GM23248 (cell line): ENCODE measurements around the gene COX19. TPM values are rescaled to one million over a fixed set of nuclear protein-coding genes. Genes with fewer than 3 reads are reported as not detected.

ENCODE experiments used
- DNase-seq: peaks from one replicate; pipeline ENCODE4 v3.0.0-alpha.2; 2015
- H2AFZ ChIP-seq: fragments of 200-600 bp; sonication (generic); 2 replicates; pipeline ENCODE4 v1.6.1; 2016; ENCODE audit warnings: antibody characterized with exemption
- H3F3A ChIP-seq: fragments of 200-600 bp; sonication (generic); 2 replicates; pipeline ENCODE4 v1.6.1; 2016; ENCODE audit warnings: mild to moderate bottlenecking, antibody characterized with exemption, mixed run types; ENCODE audit not compliant: insufficient read depth
- H3K27ac ChIP-seq: fragments of 200-600 bp; sonication (generic); 2 replicates; pipeline ENCODE4 v1.5.1; 2016; ENCODE audit warnings: mild to moderate bottlenecking
- H3K27me3 ChIP-seq: fragments of 200-600 bp; sonication (generic); replicated peaks from 2 replicates; pipeline ENCODE4 v1.6.1; 2016; ENCODE audit warnings: mild to moderate bottlenecking; ENCODE audit not compliant: insufficient read depth
- H3K36me3 ChIP-seq: fragments of 200-600 bp; sonication (generic); 2 replicates; pipeline ENCODE4 v1.6.1; 2016; ENCODE audit warnings: low read depth, mild to moderate bottlenecking
- H3K4me1 ChIP-seq: fragments of 200-600 bp; sonication (generic); 2 replicates; pipeline ENCODE4 v1.6.1; 2016; ENCODE audit warnings: mild to moderate bottlenecking; ENCODE audit not compliant: insufficient read depth
- H3K4me2 ChIP-seq: fragments of 200-600 bp; sonication (generic); one replicate; pipeline ENCODE4 v1.6.1; 2016; ENCODE audit warnings: mild to moderate bottlenecking; ENCODE audit not compliant: unreplicated experiment
- H3K4me3 ChIP-seq: fragments of 200-600 bp; sonication (generic); 2 replicates; pipeline ENCODE4 v1.5.1; 2016; ENCODE audit warnings: mild to moderate bottlenecking
- H3K79me2 ChIP-seq: fragments of 200-600 bp; sonication (generic); 2 replicates; pipeline ENCODE4 v1.6.1; 2016; ENCODE audit warnings: mild to moderate bottlenecking; ENCODE audit not compliant: insufficient read depth
- H3K9ac ChIP-seq: fragments of 200-600 bp; sonication (generic); 2 replicates; pipeline ENCODE4 v1.6.1; 2016; ENCODE audit warnings: mild to moderate bottlenecking
- H3K9me2 ChIP-seq: fragments of 200-600 bp; sonication (generic); 2 replicates; pipeline ENCODE4 v1.6.1; 2016; ENCODE audit warnings: mixed run types, mild to moderate bottlenecking, moderate library complexity; ENCODE audit not compliant: insufficient read depth
- H3K9me3 ChIP-seq: fragments of 200-600 bp; sonication (generic); one replicate; pipeline ENCODE4 v1.6.1; 2017; ENCODE audit warnings: low read depth
- H4K20me1 ChIP-seq: fragments of 200-600 bp; sonication (generic); 2 replicates; pipeline ENCODE4 v1.6.0; 2016; ENCODE audit not compliant: insufficient read depth
- EZH2 ChIP-seq: fragments of 200-600 bp; sonication (generic); IDR thresholded peaks from 2 replicates; pipeline ENCODE4 v1.6.1; 2018; ENCODE audit warnings: antibody characterized with exemption, mild to moderate bottlenecking; ENCODE audit not compliant: insufficient read depth, poor library complexity, severe bottlenecking
- EZH2phosphoT487 ChIP-seq: fragments of 200-600 bp; sonication (generic); IDR thresholded peaks from 2 replicates; pipeline ENCODE4 v1.6.1; 2018; ENCODE audit warnings: antibody characterized with exemption, moderate library complexity, mild to moderate bottlenecking, low read depth; ENCODE audit not compliant: insufficient read depth
- WGBS, 2 experiments: methylation state at CpG; one replicate each; pipeline ENCODE4 v1.1.6; 2015 to 2017; ENCODE audit warnings: low lambda C conversion rate in 2 of 2, low coverage in 1 of 2; ENCODE audit errors: missing lambda C conversion rate in 2 of 2; 5-methylcytosine and 5-hydroxymethylcytosine counted together
- in situ Hi-C: fragments of 300-500 bp; cut with MboI; formaldehyde crosslinking; loops from 2 replicates; pipeline ENCODE4 v1.15.0; 2020
- polyA plus RNA-seq: library from polyadenylated mRNA; unstranded; fragments of >200 nt; fragmentation: Nextera tagmentation; extraction: Ambion mirVana; gene quantifications from 2 replicates; pipeline ENCODE4 v1.2.1, GENCODE V29; 2016
- total RNA-seq: library from RNA; depleted of rRNA; stranded (reverse); fragments of >200 nt; shearing (Covaris generic); gene quantifications from 2 replicates; pipeline ENCODE4 v1.2.3, GENCODE V29; 2014

COX19 gene
- total and polyA plus RNA-seq, 2 experiments from 2014 or later = 5.5 to 9.9 TPM

GRCh38 chr7:973312-973711 is 2.0 kb downstream of the COX19 start:
- no peaks in the 10 kb centered on the region for H4K20me1 ChIP-seq
- 91 to 93% methylated on average over 9 of the region's 9 CpGs for WGBS, 2 experiments

GRCh38 chr7:972676-973309 is 2.6 kb downstream of the COX19 start:
- no peaks in the 10 kb centered on the region for H3K9me3 ChIP-seq
- no peak overlapping the region for H3K4me3 ChIP-seq
- H3F3A ChIP-seq = peaks cover 11% of the 10 kb centered on the region; the same call in 1 of the 2 replicates
- H3K9ac ChIP-seq = no peak overlapping the region
- DNase-seq = no peak
- WGBS, 2 experiments = 83 to 87% methylated on average over 10 of the region's 10 CpGs
- peaks cover 23% of the 10 kb centered on the region; the same call in 1 of the 2 replicates for H3K36me3 ChIP-seq
- no peak overlapping the region for H3K27ac ChIP-seq
- no peak for TF ChIP-seq EZH2
- TF ChIP-seq EZH2phosphoT487 = no peak
- no peaks in the 10 kb centered on the region for H4K20me1 ChIP-seq
- H3K9me2 ChIP-seq = no peaks in the 10 kb centered on the region
- no peak overlapping the region for H3K4me2 ChIP-seq
- peaks cover 62% of the 10 kb centered on the region for H3K79me2 ChIP-seq
- H3K27me3 ChIP-seq = no peaks in the 10 kb centered on the region
- no peaks in the 10 kb centered on the region for H3K4me1 ChIP-seq
- in situ Hi-C loops = no loop called here
- H2AFZ ChIP-seq = no peak overlapping the region

More at GRCh38 chr7:973312-973711, 2.0 kb downstream of the COX19 start:
- H3K27me3 ChIP-seq = no peaks in the 10 kb centered on the region
- H3K27ac ChIP-seq = no peak overlapping the region
- no peaks in the 10 kb centered on the region for H3K9me2 ChIP-seq
- H3F3A ChIP-seq = peaks cover 11% of the 10 kb centered on the region; the same call in 1 of the 2 replicates
- H3K36me3 ChIP-seq = peaks cover 20% of the 10 kb centered on the region; the same call in 1 of the 2 replicates
- H3K4me2 ChIP-seq = peak overlapping the region; percentile 98
- H3K9ac ChIP-seq = no peak overlapping the region
- no peak for DNase-seq
- no peaks in the 10 kb centered on the region for H3K9me3 ChIP-seq
- H3K79me2 ChIP-seq = peaks cover 62% of the 10 kb centered on the region
- in situ Hi-C loops = no loop called here
- TF ChIP-seq EZH2phosphoT487 (no peak), EZH2 (no peak)
- H3K4me3 ChIP-seq = 0 out of 2 replicates have a peak overlapping the region, but pooled peaks have one; percentile 85
- H3K4me1 ChIP-seq = no peaks in the 10 kb centered on the region
- H2AFZ ChIP-seq = no peak overlapping the region

GRCh38 chr7:972110-972509 is 3.2 kb downstream of the COX19 start:
- Histone ChIP-seq H3K4me2 (no peak overlapping the region), H3K9ac (no peak overlapping the region), H2AFZ (no peak overlapping the region), H3K9me3 (no peaks in the 10 kb centered on the region), H3K27ac (no peak overlapping the region), H3K4me3 (no peak overlapping the region), H3K4me1 (no peaks in the 10 kb centered on the region), H3K9me2 (no peaks in the 10 kb centered on the region), H3K79me2 (peaks cover 62% of the 10 kb centered on the region), H3K36me3 (peaks cover 25% of the 10 kb centered on the region; the same call in 1 of the 2 replicates), H4K20me1 (no peaks in the 10 kb centered on the region), H3F3A (peaks cover 11% of the 10 kb centered on the region), H3K27me3 (no peaks in the 10 kb centered on the region)
- WGBS, 2 experiments = 88 to 92% methylated on average over 12 of the region's 12 CpGs
- TF ChIP-seq EZH2phosphoT487 = no peak
- no peak for TF ChIP-seq EZH2
- in situ Hi-C loops = no loop called here
- DNase-seq = no peak

GRCh38 chr7:970744-971143 is 4.6 kb downstream of the COX19 start:
- H3K27me3 ChIP-seq = no peaks in the 10 kb centered on the region
- no peak overlapping the region for H3K4me3 ChIP-seq
- no peak overlapping the region for H3K27ac ChIP-seq
- H4K20me1 ChIP-seq = no peaks in the 10 kb centered on the region
- no peaks in the 10 kb centered on the region for H3K4me1 ChIP-seq
- H3K79me2 ChIP-seq = peaks cover 62% of the 10 kb centered on the region
- H3K36me3 ChIP-seq = peaks cover 25% of the 10 kb centered on the region; the same call in 1 of the 2 replicates
- H3K9me3 ChIP-seq = no peaks in the 10 kb centered on the region
- no peak for TF ChIP-seq EZH2phosphoT487
- no peak for TF ChIP-seq EZH2
- H3K4me2 ChIP-seq = no peak overlapping the region
- H3F3A ChIP-seq = peaks cover 12% of the 10 kb centered on the region
- no peak overlapping the region for H2AFZ ChIP-seq
- 74% methylated on average over 6 of the region's 6 CpGs for WGBS, 2 experiments
- in situ Hi-C loops = no loop called here
- H3K9ac ChIP-seq = no peak overlapping the region
- no peak for DNase-seq
- no peaks in the 10 kb centered on the region for H3K9me2 ChIP-seq

- no peak overlapping the region for H3K9ac ChIP-seq
- no peak overlapping the region for H2AFZ ChIP-seq
- no peaks in the 10 kb centered on the region for H4K20me1 ChIP-seq
- H3K9me2 ChIP-seq = no peaks in the 10 kb centered on the region
- H3K36me3 ChIP-seq = peaks cover 25% of the 10 kb centered on the region; the same call in 1 of the 2 replicates
- peaks cover 57% of the 10 kb centered on the region for H3K79me2 ChIP-seq
- no peak overlapping the region for H3K4me2 ChIP-seq
- peaks cover 18% of the 10 kb centered on the region for H3F3A ChIP-seq
- no peak for DNase-seq
- TF ChIP-seq EZH2 (no peak), EZH2phosphoT487 (no peak)
- no peak overlapping the region for H3K4me3 ChIP-seq
- H3K27ac ChIP-seq = no peak overlapping the region
- in situ Hi-C loops = no loop called here
- H3K9me3 ChIP-seq = no peaks in the 10 kb centered on the region
- no peaks in the 10 kb centered on the region for H3K27me3 ChIP-seq
- peaks cover 7% of the 10 kb centered on the region for H3K4me1 ChIP-seq
- WGBS, 2 experiments = 90 to 92% methylated on average over 11 of the region's 11 CpGs
Measured at GRCh38 chr7:969403-969802, 5.9 kb downstream of the COX19 start.
